CD4-positive, alpha-beta T cell treated with Interleukin-2 at 100 ng/mL for 4 hours (primary cell): ENCODE results near the gene GPR39.

Experiments used
- DNase-seq: peaks from one replicate; pipeline ENCODE4 v3.0.0-alpha.2; 2020; ENCODE audit warnings: low spot score

The GPR39 gene

DNA sequence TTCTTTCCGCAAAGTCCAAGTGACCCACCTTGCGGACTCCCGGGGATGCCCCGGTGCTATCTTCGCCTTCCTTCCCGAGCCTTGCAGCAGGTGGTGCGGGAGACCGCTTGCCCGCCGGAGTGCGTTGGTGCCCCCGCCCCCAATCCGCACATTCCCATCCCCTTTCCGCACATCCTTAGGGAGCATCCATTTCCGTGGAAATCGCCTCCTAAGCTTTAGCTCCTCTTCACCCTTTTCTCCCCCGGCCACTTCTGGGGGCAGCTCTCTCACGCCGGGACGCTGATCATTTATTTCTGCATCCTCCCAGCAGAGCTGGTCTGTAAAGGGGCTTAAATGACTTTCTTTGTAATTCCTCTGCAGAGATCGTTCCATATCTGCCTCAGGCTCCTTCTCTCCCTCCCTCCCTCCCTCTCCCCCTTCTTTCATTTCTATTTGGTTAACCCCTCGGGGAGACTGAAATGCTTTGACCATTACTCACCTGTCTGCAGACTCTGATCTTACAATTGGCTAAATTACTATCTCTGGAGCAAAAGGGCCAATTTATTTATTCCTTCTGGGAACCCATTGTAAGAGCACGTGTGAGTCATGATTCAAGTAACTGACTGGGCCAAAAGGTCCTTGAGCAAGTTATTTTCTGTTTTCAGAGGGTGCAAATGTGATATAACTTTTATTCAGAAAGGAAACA is 254.7 kb downstream of the GPR39 start:
- DNase-seq: no peak

DNA sequence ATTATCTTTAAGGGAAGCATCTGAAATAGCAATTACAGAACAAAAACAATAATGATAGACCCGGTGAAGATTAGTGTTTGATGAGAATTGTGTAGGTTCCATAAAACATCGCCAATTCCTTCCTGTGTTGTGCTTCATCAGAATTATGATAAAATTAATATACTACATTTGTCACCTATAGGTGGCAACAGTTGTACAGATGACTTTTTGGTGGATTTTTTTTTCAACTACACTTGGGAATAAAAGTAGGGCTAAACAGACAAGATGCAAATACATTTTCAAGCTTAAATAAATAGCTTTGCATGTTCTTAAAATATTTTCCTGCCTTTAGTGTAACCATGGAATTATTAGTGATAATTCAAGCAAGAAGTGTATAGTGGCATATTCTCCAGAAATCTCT is 260.4 kb downstream of the GPR39 start:
- DNase-seq: no peak

DNA sequence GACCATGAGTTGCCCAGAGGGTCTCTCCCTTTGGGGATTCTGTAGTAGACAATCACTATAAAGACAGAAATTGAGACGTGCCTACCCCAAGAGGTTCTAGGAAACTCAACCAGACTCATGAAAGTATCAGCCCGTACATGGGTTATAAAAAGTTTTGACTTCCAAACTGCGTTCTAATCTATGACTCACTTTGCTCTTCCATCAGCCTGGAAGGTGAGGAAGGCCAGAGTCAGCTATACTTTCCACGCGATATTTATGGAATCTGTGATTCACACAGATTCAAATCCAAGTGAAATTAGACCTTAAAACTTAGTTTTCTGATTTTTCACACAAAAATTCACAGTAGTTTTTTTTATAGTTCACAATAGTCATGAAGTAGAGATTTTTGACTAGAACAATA is 261.1 kb downstream of the GPR39 start:
- no peak for DNase-seq

DNA sequence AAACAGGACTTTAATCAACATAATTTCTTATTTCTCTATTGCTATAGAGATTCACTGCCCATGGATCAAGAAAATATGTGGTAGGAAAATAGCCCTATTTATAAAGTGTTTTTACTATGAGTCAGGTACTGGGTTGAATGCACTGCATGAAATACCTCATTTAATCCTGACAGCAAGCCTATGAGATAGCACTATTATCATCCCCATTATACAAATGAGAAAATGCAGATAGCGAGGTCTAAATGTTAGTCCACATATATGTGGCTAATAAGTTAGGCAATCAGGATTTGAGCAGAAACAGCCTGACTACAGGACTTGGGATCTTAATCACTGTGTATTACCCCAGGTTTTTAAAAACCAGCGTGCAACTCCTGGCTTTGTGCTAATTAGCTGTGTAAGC is 261.9 kb downstream of the GPR39 start:
- DNase-seq: no peak

DNA sequence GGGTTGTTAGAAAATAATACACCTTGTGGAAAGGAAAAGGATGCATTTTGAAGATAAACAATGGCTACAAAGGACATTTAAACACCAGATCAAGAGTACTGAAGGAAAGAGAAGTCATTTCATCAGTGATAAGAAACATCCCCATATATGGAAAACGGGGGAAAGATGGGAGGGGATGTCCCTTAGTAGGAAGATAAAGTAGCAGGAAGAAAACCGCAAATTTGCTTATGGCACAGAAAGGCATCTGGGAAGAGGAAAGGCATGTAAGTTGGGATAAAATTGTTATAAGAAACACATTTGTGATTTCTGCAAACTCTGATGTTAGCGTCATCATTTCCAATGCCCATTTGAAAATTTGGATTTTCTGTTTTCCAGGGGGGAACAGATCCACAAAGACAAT is 263.9 kb downstream of the GPR39 start:
- no peak for DNase-seq

DNA sequence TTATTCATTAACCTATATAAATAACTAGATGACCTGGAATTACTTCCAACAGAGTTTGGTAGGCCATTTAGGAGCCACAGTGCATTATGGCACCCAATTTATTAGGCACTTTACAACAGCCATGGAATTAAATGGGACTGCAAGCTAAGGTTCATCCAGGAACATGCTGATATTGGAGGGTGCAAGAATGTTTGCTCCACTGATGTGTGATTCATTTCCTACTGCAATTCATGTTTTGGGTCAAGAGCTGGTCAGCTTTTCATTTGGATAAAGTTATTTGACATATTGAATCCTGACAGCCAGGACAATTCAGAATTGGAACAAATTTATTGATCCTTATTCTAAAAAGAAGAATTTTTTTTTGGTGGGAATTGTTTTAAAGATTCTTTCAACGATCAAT is 265.2 kb downstream of the GPR39 start:
- no peak for DNase-seq

DNA sequence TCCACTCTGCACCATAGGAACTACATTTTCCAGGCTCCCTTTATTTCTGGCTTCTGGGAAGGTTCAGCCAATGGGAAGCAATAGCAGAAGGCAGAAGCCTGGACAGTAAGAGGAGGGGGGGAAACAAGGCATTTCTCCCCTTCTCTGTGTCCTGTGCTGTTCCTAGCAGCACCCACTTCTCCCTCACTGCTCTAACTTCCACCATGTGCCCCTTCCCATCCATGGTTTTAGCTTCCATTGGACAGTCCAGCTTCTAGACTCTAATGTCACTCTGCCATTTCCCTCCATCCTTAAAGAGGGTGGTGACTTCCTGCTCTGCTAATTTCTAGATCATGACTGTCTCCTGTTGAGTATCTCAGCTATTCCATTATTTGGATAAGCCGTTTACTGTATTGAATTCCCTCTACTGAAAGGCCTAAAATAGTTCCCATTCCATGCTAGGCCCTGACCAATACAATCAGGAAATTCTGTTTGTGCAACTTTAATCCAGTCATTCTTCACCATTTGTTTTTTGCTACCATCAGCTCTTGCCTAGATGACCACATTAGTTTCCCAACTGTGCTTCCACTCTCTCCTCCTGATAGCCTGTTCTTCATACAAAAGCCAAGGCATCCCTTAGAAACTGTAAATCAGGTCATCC is 274.2 kb downstream of the GPR39 start:
- no peak for DNase-seq

DNA sequence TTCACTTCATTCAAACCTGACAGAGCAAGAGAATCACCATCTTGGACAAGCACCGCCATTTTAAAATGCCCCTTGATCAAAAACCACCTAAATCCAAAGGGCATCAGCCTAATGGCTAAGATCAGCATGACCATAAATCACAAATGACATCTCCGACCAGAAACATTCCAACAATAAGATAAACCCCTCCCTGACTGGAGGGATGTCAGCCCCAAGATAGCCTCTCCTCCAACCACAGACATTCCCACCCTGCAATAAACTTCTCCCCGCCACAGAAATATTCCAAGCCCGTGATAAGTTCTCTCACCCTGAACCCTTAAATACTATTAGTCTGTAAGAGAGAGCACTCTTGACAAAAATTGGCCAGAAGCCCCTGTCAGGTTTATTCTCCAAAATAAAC is 275.0 kb downstream of the GPR39 start:
- no peak for DNase-seq

DNA sequence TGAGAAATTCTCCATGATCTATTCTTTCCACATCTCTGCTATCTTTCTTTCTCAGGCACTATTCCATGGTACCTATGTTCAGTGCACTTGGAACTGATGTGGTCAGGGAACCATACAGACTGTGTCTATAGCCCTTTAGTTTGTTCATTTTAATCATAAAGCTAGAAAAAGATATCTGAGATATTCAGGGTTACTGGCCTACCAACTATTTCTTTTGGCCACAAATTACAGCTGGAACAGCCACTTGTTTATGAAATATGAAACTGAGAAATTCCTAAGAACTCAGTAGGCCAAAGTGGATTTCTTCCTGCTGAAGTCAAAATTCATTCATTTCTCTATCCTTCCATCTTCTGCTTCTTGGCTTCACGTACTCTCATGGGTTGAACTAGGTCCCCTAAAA is 276.2 kb downstream of the GPR39 start:
- DNase-seq: no peak
